Measurements from ENCODE around the gene DACH1. TPM values are rescaled to one million over a fixed set of nuclear protein-coding genes. Genes with fewer than 3 reads are reported as not detected.

The DACH1 gene
- polyA plus RNA-seq, 3 donors: 0.03 to 0.69 (median 0.26) TPM

- Histone ChIP-seq H3K4me3 (replicated peaks in 1 of 3; ENCODE audit: low read depth in 2 of 3, low read length in 3 of 3) (no peak overlapping the region), H3K4me2 (replicated peaks; ENCODE audit: extremely low read depth, low read length, poor library complexity, severe bottlenecking) (no peak overlapping the region), H4K20me1 (ENCODE audit: insufficient read depth, low read length) (no peaks in the 10 kb centered on the region), H3K36me3 (replicated peaks in 1 of 2; ENCODE audit: control insufficient read depth in 1 of 2, insufficient read depth in 2 of 2, low read length in 2 of 2) (no peaks in the 10 kb centered on the region), H3K27ac (ENCODE audit: low read depth in 1 of 2, low read length in 2 of 2) (no peak overlapping the region), H2AFZ (ENCODE audit: insufficient read depth, low read depth, low read length, poor library complexity, severe bottlenecking) (no peak overlapping the region), H3K9ac (ENCODE audit: insufficient read depth, low read length, poor library complexity, severe bottlenecking) (no peak overlapping the region), H3K79me2 (ENCODE audit: insufficient read depth, low read length) (no peaks in the 10 kb centered on the region), H3K27me3 (ENCODE audit: control insufficient read depth in 2 of 2, insufficient read depth in 2 of 2, low read length in 2 of 2) (no peaks in the 10 kb centered on the region), H3K4me1 (ENCODE audit: control insufficient read depth in 1 of 2, insufficient read depth in 2 of 2, low read length in 2 of 2) (no peaks in the 10 kb centered on the region), H3K9me3 (replicated peaks in 1 of 2; ENCODE audit: control insufficient read depth in 1 of 2, insufficient read depth in 1 of 2, low read length in 2 of 2) (no peaks in the 10 kb centered on the region)
- intact Hi-C loops (cut with micrococcal nuclease): no loop called here
- no CpG with 5 or more reads among the region's 2 CpGs for WGBS (ENCODE audit: insufficient coverage)
- H3K36me3 Mint-ChIP-seq: peaks cover 0 to 4% of the 10 kb centered on the region in 2 donors
- peaks cover 0 to 3% (median 0%) of the 10 kb centered on the region in 7 donors for H3K9me3 Mint-ChIP-seq
- no peak overlapping the region for H3K27ac Mint-ChIP-seq
- no peaks in the 10 kb centered on the region for H3K4me1 Mint-ChIP-seq
- H3K27me3 Mint-ChIP-seq (ENCODE audit: low read depth in 3 of 3): no peaks in the 10 kb centered on the region
- no peak overlapping the region for H3K4me3 Mint-ChIP-seq
- DNase-seq: no peak
- no peak for TF ChIP-seq CTCF (IDR thresholded peaks at IDR 0.05)
Measured at GRCh38 chr13:71536201-71536600, 330.8 kb downstream of the DACH1 start.

- DNase-seq: no peak
- H3K4me3 Mint-ChIP-seq: no peak overlapping the region
- no peak overlapping the region for H3K9ac ChIP-seq (ENCODE audit: insufficient read depth, low read length, poor library complexity, severe bottlenecking)
Measured at GRCh38 chr13:71524613-71525304, 342.2 kb downstream of the DACH1 start.

More at GRCh38 chr13:71524613-71525304, 342.2 kb downstream of the DACH1 start:
- Histone ChIP-seq H3K36me3 (replicated peaks in 1 of 2; ENCODE audit: control insufficient read depth in 1 of 2, insufficient read depth in 2 of 2, low read length in 2 of 2) (no peaks in the 10 kb centered on the region), H2AFZ (ENCODE audit: insufficient read depth, low read depth, low read length, poor library complexity, severe bottlenecking) (no peak overlapping the region), H4K20me1 (ENCODE audit: insufficient read depth, low read length) (no peaks in the 10 kb centered on the region), H3K79me2 (ENCODE audit: insufficient read depth, low read length) (no peaks in the 10 kb centered on the region), H3K4me2 (replicated peaks; ENCODE audit: extremely low read depth, low read length, poor library complexity, severe bottlenecking) (no peak overlapping the region), H3K9me3 (replicated peaks in 1 of 2; ENCODE audit: control insufficient read depth in 1 of 2, insufficient read depth in 1 of 2, low read length in 2 of 2) (no peaks in the 10 kb centered on the region), H3K4me3 (replicated peaks in 1 of 3; ENCODE audit: low read depth in 2 of 3, low read length in 3 of 3) (no peak overlapping the region), H3K27me3 (ENCODE audit: control insufficient read depth in 2 of 2, insufficient read depth in 2 of 2, low read length in 2 of 2) (no peaks in the 10 kb centered on the region), H3K27ac (ENCODE audit: low read depth in 1 of 2, low read length in 2 of 2) (no peak overlapping the region), H3K4me1 (ENCODE audit: control insufficient read depth in 1 of 2, insufficient read depth in 2 of 2, low read length in 2 of 2) (no peaks in the 10 kb centered on the region)
- no peaks in the 10 kb centered on the region for H3K27me3 Mint-ChIP-seq (ENCODE audit: low read depth in 3 of 3)
- intact Hi-C loops (cut with micrococcal nuclease): no loop called here
- no peak overlapping the region for H3K27ac Mint-ChIP-seq
- no peak for TF ChIP-seq CTCF (IDR thresholded peaks at IDR 0.05)
- no peaks in the 10 kb centered on the region for H3K4me1 Mint-ChIP-seq
- WGBS (ENCODE audit: insufficient coverage): 97% methylated on average over 6 of the region's 16 CpGs
- H3K36me3 Mint-ChIP-seq: peaks cover 0 to 3% of the 10 kb centered on the region in 2 donors
- H3K9me3 Mint-ChIP-seq: peaks cover 0 to 8% (median 0%) of the 10 kb centered on the region in 7 donors

Data from CD14-positive monocyte (primary cell).